Activated CD8-positive, alpha-beta T cell treated with anti-CD3 and anti-CD28 coated beads, Interleukin-2, amount 10 ng/mL, durations not matched to agents 7 days and 5 days (primary cell): ENCODE results near the gene SAFB. TPM values are rescaled to one million over a fixed set of nuclear protein-coding genes. Genes with fewer than 3 reads are reported as not detected.
"Not testable (repeated sequence)": the region's sequence is repeated elsewhere in the genome, so short reads cannot be mapped to it uniquely, and the experiment has no call there.

Source experiments
- ATAC-seq: fragments of 150-1000 bp; cut with Tn5 transposase; one replicate; pipeline ENCODE4 v1.10.0; 2021; ENCODE audit warnings: moderate library complexity
- CTCF ChIA-PET: fragments of 350-600 bp; sonication (Branson Sonifier 250); formaldehyde crosslinking; loops from one replicate; lab custom pipeline; 2021; ENCODE audit warnings: antibody characterized with exemption; lab: Charles Lee
- POLR2A ChIA-PET: fragments of 350-600 bp; sonication (Branson Sonifier 250); formaldehyde crosslinking; loops from one replicate; lab custom pipeline; 2021; ENCODE audit warnings: antibody characterized with exemption; lab: Charles Lee
- DNase-seq: peaks from one replicate; pipeline ENCODE4 v3.0.0-alpha.2; 2020
- H3K27ac Mint-ChIP-seq: one replicate; pipeline ENCODE4 v1.8.0; 2021; ENCODE audit warnings: mild to moderate bottlenecking, mixed read lengths
- H3K27me3 Mint-ChIP-seq: one replicate; pipeline ENCODE4 v1.8.0; 2021; ENCODE audit warnings: low read depth, mixed read lengths
- H3K36me3 Mint-ChIP-seq: one replicate; pipeline ENCODE4 v1.8.0; 2021; ENCODE audit warnings: low read depth, mixed read lengths
- H3K4me1 Mint-ChIP-seq: one replicate; pipeline ENCODE4 v1.8.0; 2021; ENCODE audit warnings: low read depth, mixed read lengths
- H3K4me3 Mint-ChIP-seq: one replicate; pipeline ENCODE4 v1.8.0; 2021; ENCODE audit warnings: mild to moderate bottlenecking, mixed read lengths
- H3K9me3 Mint-ChIP-seq: one replicate; pipeline ENCODE4 v1.8.0; 2022; ENCODE audit warnings: mixed read lengths; ENCODE audit not compliant: insufficient read depth
- total RNA-seq, 2 experiments: library from RNA; stranded (reverse); gene quantifications; one replicate each; pipeline ENCODE4 v1.2.3, GENCODE V29; 2021

Gene SAFB
- total RNA-seq, 2 experiments from 2014 or later: 116 to 134 TPM

- CTCF ChIA-PET: interaction anchor here (1.8 kb wide), 1 partner anchor 7 kb away, joined by 4 read pairs; the partner anchor contains the start of gene RPL36
- no peaks in the 10 kb centered on the region for H3K27me3 Mint-ChIP-seq
- DNase-seq (no peak), ATAC-seq (no peak)
- POLR2A ChIA-PET: no interaction called here
- H3K27ac Mint-ChIP-seq: no peak overlapping the region
- H3K4me3 Mint-ChIP-seq: no peak overlapping the region
- peaks cover 48% of the 10 kb centered on the region for H3K36me3 Mint-ChIP-seq
- H3K4me1 Mint-ChIP-seq: peaks cover 10% of the 10 kb centered on the region
- H3K9me3 Mint-ChIP-seq: no peaks in the 10 kb centered on the region
These were observed 74.4 kb downstream of the SAFB start for GRCh38 chr19:5697022-5697889.

GRCh38 chr19:5697890-5698634, 75.2 kb downstream of the SAFB start:
- H3K9me3 Mint-ChIP-seq: no peaks in the 10 kb centered on the region
- no peak for DNase-seq
- ChIA-PET CTCF (interaction anchor here (1.8 kb wide), 1 partner anchor 8 kb away, joined by 4 read pairs; the partner anchor contains the start of gene RPL36), POLR2A (no interaction called here)
- no peaks in the 10 kb centered on the region for H3K27me3 Mint-ChIP-seq
- H3K27ac Mint-ChIP-seq: no peak overlapping the region
- H3K4me1 Mint-ChIP-seq: peaks cover 2% of the 10 kb centered on the region
- no peak for ATAC-seq
- no peak overlapping the region for H3K4me3 Mint-ChIP-seq
- peaks cover 42% of the 10 kb centered on the region for H3K36me3 Mint-ChIP-seq

- H3K4me3 Mint-ChIP-seq: no peak overlapping the region
- no peak for ATAC-seq
- POLR2A ChIA-PET: no interaction called here
These were observed 75.9 kb downstream of the SAFB start for GRCh38 chr19:5698635-5699422.

GRCh38 chr19:5700455-5701092, 77.7 kb downstream of the SAFB start:
- Mint-ChIP-seq H3K9me3 (no peaks in the 10 kb centered on the region), H3K27me3 (no peaks in the 10 kb centered on the region), H3K27ac (no peak overlapping the region), H3K36me3 (peaks cover 42% of the 10 kb centered on the region), H3K4me1 (no peaks in the 10 kb centered on the region), H3K4me3 (no peak overlapping the region)
- ATAC-seq: no peak
- POLR2A ChIA-PET: interaction anchor here (1.6 kb wide), 1 partner anchor 10 kb away, joined by 6 read pairs; the partner anchor contains the start of gene RPL36
- no peak for DNase-seq
- CTCF ChIA-PET: no interaction called here

More at GRCh38 chr19:5698635-5699422, 75.9 kb downstream of the SAFB start:
- Mint-ChIP-seq H3K27ac (no peak overlapping the region), H3K9me3 (no peaks in the 10 kb centered on the region), H3K4me1 (no peaks in the 10 kb centered on the region), H3K36me3 (peaks cover 46% of the 10 kb centered on the region), H3K27me3 (no peaks in the 10 kb centered on the region)
- CTCF ChIA-PET: interaction anchor here (0.8 to 1.8 kb wide), 2 partner anchors 8 to 9 kb away, joined by 3 to 4 read pairs; partner anchors contain the start of gene RPL36
- no peak for DNase-seq

GRCh38 chr19:5702053-5702410, 79.1 kb downstream of the SAFB start:
- H3K4me1 Mint-ChIP-seq, H3K27me3 Mint-ChIP-seq, POLR2A ChIA-PET, ATAC-seq, H3K9me3 Mint-ChIP-seq, H3K4me3 Mint-ChIP-seq, CTCF ChIA-PET, H3K27ac Mint-ChIP-seq, DNase-seq: not testable (repeated sequence)
- peaks cover 49% of the 10 kb centered on the region for H3K36me3 Mint-ChIP-seq

GRCh38 chr19:5703819-5704818, 81.2 kb downstream of the SAFB start:
- H3K4me1 Mint-ChIP-seq: no peaks in the 10 kb centered on the region
- DNase-seq: no peak
- H3K27me3 Mint-ChIP-seq: no peaks in the 10 kb centered on the region
- H3K36me3 Mint-ChIP-seq: peaks cover 53% of the 10 kb centered on the region
- POLR2A ChIA-PET: interaction anchor here (1.7 kb wide), 1 partner anchor 14 kb away, joined by 6 read pairs; no protein-coding TSS in a partner anchor
- H3K4me3 Mint-ChIP-seq: no peak overlapping the region
- no peak for ATAC-seq
- CTCF ChIA-PET: no interaction called here
- no peaks in the 10 kb centered on the region for H3K9me3 Mint-ChIP-seq
- H3K27ac Mint-ChIP-seq: no peak overlapping the region

GRCh38 chr19:5705552-5705951, 82.7 kb downstream of the SAFB start:
- Mint-ChIP-seq H3K27ac (no peak overlapping the region), H3K27me3 (no peaks in the 10 kb centered on the region), H3K4me3 (no peak overlapping the region), H3K9me3 (no peaks in the 10 kb centered on the region), H3K4me1 (no peaks in the 10 kb centered on the region), H3K36me3 (peaks cover 50% of the 10 kb centered on the region)
- POLR2A ChIA-PET: no interaction called here
- CTCF ChIA-PET: no interaction called here
- ATAC-seq (no peak), DNase-seq (no peak)

- peaks cover 43% of the 10 kb centered on the region for H3K36me3 Mint-ChIP-seq
- no peak for ATAC-seq
- H3K4me3 Mint-ChIP-seq: no peak overlapping the region
- H3K27ac Mint-ChIP-seq: no peak overlapping the region
- H3K9me3 Mint-ChIP-seq: no peaks in the 10 kb centered on the region
- no peak for DNase-seq
- no peaks in the 10 kb centered on the region for H3K4me1 Mint-ChIP-seq
- POLR2A ChIA-PET: interaction anchor here (3.0 kb wide), 1 partner anchor 11 kb away, joined by 11 read pairs; no protein-coding TSS in a partner anchor
- CTCF ChIA-PET: interaction anchor here (1.6 to 2.0 kb wide), 2 partner anchors 16 to 20 kb away, joined by 4 read pairs; no protein-coding TSS in a partner anchor
- no peaks in the 10 kb centered on the region for H3K27me3 Mint-ChIP-seq
These were observed 84.1 kb downstream of the SAFB start for GRCh38 chr19:5706876-5707573.

GRCh38 chr19:5707576-5708575, 85.0 kb downstream of the SAFB start:
- H3K27ac Mint-ChIP-seq: no peak overlapping the region

More at GRCh38 chr19:5707576-5708575, 85.0 kb downstream of the SAFB start:
- POLR2A ChIA-PET: interaction anchor here (3.0 kb wide), 1 partner anchor 11 kb away, joined by 11 read pairs; no protein-coding TSS in a partner anchor
- Mint-ChIP-seq H3K4me1 (no peaks in the 10 kb centered on the region), H3K27me3 (no peaks in the 10 kb centered on the region), H3K36me3 (peaks cover 47% of the 10 kb centered on the region), H3K4me3 (no peak overlapping the region), H3K9me3 (no peaks in the 10 kb centered on the region)
- DNase-seq (no peak), ATAC-seq (peak; percentile 7)
- CTCF ChIA-PET: interaction anchor here (1.6 to 2.0 kb wide), 2 partner anchors 17 to 21 kb away, joined by 4 read pairs; no protein-coding TSS in a partner anchor
